Activated effector memory CD4-positive, alpha-beta T cell treated with Interleukin-2 at 50 U/mL for 16 hours (primary cell): Measurements from ENCODE around the gene CDH15.
"Not testable (repeated sequence)": the region's sequence is repeated elsewhere in the genome, so short reads cannot be mapped to it uniquely, and the experiment has no call there.

Source experiments
- DNase-seq: peaks from one replicate; pipeline ENCODE4 v3.0.0-alpha.2; 2020

The CDH15 gene

DNA sequence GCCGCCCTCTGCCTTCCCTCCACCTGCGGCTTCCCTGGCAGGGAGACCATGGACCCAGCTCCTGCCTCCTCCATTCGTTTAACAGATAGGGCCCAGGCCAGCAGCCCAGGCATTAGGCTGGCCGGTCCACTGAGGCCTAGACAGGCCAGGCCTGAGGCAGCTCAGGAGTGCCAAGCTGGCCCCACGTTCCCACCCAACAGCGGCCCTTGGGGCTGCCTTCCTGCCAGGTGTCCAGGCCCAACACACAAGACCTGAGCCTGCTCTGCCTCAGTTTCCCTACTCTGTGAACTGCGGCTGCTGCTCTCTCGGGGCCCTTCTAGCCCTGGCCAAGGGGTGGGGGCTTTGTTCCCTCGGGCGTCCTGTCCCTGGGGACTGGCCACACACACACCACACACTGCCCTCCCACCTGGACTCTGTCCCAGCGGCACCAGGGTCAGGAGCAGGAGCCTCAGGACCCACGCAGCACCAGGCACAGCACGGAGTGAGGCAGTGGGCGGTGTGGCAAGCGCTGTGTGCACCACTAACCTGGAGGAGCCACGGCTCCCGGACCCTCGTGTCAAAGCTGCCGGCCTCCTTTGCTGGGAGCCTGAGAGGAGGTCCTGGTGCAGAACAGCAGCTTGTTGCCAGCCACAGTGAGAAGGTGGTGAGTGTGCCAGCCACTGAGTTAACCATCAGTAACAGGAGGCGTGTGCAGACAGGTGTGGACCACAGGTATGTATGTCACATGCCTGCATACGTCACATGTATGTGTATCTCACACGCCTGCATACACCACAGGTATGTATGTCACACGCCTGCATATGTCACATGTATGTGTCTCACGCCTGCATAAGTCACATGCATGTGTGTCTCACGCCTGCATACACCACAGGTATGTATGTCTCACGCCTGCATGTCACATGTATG is 14.6 kb upstream of the CDH15 start:
- DNase-seq: no peak

- DNase-seq: no peak
Observed at GRCh38 chr16:89157778-89158177, 13.8 kb upstream of the CDH15 start.

DNA sequence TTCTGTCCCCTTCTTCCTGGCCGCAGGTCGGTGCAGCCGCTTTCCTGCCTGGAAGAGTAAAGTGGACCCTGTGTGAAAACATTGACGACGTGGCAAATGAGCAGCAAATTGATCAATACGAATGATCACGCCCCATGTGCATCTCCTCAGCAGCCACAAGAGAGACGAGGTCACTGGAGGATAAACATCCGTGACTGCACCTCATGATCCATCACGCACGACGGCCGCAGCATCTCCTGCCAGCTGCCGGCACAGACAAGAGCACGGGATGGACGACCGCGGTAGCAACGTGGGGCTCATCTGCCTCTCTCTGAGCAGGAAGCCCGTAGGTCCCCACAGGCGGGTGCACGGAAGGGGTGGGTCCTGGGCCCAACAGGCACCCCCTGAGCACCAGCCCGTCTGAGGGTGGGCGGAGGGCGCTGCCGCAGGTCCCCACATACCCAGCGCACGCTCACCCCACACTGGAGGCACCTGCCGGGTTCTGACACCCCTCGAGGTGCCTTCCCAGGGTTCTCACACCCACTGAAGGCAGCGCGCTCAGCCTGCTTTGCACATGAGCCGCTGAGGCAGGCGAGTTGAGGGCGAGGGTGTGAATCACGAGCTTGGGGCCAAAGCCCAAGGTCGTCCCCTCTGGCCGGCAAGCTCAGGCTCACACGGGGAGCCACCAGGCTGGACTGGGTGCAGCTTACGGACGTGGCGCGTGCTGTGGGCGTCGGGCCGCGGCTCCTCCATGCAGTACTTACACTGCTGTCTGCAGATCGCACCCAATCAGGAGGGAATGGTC is 12.3 kb upstream of the CDH15 start:
- no peak for DNase-seq

GRCh38 chr16:89159850-89160354 is 11.6 kb upstream of the CDH15 start:
- DNase-seq: no peak

- DNase-seq: no peak
Observed at GRCh38 chr16:89160977-89161701, 10.4 kb upstream of the CDH15 start.

DNA sequence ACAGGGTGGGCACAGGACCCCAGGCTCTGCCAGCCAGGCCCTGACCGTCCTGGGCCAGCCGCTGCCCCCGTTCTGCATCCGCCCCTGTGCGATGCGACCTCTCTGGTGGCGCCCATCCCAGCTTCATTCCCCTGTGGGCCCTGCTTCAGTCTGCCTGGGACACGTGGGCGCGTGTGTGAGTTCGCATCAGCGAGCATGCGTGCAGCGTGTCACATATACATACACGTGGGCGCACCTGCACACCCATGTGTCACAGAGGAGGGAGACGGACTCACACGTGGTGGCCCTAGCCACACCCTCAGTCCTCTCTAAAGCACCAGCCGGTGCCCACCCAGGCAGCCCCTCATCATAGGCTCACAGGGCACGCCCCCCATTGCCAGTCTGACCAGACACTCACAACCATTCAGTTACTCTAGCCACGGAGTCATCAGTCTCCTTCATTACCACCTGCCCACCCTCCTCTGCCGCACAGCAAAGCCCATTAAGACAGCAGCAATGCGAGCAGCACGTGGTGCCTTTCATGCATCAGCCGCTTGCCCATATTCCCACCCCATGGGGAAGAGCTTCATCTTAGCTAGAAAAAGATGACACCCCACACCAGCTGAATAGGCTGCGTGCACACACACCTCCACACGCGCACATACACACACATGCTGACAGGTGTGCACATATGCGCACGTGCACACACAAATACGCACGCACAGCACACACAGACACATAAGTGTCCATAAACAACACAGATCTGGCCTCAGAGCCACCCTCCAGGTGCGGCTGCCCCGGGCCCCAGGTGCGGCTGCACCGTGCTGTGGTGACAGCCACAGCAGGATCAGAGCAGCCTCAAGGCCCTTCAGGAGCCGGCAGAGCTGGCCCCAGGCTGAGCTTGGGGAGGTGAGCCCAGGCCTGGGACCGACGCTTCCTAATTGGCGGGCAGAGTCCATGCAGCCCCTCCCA is 9.5 kb upstream of the CDH15 start:
- no peak for DNase-seq

DNA sequence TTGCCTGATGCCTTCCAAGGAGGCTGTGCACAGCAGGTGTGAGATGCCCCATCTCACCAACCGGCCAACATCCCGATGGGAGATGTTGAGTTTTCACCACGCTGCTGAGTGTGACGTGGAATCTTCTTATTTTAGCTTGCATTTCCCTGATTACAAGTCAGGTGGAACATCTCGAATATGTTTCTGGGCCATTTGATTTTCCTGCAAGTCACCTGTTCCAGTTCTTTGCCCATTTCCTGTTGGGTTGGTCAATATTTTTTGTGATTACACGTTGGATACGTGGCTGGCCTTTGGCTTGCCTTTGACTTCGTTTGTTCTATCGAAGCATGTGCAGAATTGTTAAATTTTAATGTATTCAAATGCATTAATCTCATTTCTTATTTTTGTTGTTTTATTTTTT is 8.3 kb upstream of the CDH15 start:
- DNase-seq: no peak

DNA sequence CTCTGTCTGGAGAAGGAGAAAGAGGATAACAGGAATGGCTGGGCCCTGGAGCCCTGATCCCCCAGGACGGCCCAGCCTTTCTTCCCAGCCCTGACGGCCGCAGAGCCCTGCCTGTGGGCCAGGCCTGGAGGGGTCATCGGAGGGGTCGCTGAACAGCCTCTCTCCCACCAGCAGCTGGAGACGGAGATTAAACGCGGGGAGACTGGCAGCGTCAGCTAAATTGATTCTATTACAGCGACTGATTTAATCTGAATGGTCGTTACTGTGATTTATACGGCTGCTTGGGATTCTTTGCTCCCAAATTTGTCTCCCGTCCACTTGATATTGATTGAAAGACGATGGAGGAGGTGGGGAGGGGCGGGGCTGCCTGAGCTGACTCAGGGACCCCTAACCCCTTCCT is 7.1 kb upstream of the CDH15 start:
- no peak for DNase-seq

DNA sequence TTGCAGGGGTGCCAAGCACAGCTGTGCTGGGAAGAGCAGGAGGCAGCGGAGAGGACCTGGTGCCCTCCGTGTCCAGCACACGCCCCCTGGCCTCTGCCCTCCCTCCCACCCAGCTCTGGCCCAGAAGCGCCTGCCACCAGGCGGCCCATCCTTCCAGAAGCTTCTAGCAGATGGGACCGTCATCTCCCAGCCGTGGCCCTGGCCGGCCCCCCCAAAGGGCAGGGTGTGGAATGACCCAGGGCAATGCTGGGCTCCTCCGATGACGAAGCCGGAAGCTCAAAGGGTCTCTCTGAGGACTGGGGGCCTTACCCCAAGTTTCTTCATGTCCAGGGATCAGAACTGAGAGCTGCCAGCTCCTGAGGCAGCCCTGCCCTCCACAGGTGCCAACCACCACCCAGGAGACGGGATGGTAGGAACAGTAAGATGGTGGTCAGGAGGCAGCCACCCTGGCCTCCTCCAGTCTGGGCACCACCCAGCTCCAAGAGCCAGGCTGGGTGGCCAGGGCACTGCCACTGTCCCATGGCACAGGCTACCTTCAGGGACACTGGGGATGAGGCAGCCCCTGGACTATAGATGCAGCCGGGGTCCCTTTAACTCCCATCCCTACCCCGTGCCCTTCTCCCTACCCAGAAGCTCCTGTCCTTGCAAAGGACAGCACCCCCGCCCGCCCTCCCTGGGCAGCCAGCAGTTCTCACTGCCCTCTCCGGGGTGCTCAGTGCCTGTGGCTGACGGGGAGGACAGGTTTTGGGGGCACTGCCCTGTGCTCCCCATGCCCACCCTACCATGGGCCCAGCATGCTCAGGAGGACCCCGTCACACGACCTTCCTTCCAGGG is 6.5 kb upstream of the CDH15 start:
- no peak for DNase-seq

- not testable (repeated sequence) for DNase-seq
Observed at GRCh38 chr16:89165681-89165979, 5.9 kb upstream of the CDH15 start.

DNA sequence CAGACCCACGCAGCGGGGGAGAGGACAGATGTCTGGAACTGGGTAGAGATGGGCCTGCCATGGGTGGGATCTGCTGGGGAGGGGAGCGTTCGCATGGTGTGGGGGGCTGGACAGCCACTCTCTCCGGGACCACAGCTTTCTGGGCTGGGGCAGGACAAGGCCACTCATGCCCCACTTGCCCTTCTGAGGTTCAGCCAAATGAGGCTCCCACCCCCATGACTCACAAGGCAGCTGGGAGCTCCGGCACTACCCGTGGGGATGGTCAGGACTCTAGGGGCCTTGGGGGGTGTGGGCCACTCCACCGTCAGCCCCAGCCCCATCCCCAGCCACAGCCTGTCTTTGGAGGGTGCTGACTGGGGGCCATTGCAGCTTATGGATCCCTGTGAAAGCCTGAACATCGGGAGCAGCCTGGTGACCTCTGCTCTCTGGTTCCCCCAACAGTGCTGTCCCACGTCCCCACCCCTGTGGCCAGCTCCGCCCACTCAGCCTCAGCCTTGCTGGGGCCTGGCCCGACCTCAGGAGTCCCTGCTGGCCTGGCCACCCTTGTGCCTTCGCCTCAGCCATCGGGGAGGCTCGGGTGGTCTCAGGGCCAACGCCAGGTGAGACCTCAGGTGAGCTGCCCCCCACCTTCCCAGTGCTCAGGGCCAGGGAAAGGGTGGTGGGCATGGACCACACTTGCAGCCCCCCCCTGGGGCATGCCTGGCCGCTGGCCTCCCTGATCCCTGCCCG is 4.7 kb upstream of the CDH15 start:
- no peak for DNase-seq

DNA sequence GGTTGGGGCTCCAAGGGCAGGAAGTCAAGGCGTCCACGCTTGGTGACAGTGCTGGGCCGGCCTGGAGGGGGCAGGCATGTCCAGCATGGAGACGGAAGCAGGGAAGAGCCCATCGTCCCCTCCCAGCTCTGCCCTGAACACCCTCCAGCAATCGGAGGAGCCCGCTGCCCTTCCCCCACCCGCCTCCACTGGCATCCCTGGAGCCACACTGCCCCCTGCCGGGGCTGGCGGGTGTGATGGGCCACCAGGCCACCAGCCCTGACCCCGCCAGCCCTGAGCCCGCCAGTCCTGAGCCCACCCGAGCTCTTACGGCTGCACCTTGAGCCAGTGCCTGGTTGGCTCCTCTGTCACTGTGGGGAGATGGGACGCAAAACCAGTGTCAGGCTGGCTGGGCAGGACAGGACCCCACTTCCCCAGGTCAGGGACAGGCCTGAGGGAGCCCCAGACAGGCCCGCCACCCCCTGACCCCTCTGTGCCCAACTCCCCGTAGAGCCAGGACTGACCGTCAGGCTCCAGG is 4.1 kb upstream of the CDH15 start:
- peak; percentile 66 for DNase-seq

GRCh38 chr16:89168381-89169189 is 3.0 kb upstream of the CDH15 start:
- no peak for DNase-seq

DNA sequence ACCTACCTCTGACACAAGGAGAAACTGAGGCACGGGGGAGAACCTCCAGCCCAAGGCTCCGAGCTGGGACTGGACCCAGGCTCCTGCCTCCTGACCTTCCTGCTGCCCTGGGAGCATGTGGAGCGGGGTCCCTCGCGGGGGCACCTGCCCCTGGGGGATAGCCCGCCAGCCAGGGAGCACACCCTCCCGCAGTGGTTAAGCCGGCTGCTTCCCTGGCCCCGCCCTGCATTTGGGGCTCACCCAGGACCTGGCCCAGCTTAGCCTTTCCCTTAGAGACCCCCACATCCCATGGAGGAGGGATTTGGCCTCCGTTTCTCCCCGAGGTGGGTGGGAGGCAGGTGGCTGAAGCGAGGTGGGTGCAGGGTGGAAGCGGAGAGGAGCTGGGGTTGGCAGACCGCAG is 1.8 kb upstream of the CDH15 start:
- DNase-seq: no peak

- DNase-seq: no peak
Observed at GRCh38 chr16:89170346-89171215, 967 bp upstream of the CDH15 start.

DNA sequence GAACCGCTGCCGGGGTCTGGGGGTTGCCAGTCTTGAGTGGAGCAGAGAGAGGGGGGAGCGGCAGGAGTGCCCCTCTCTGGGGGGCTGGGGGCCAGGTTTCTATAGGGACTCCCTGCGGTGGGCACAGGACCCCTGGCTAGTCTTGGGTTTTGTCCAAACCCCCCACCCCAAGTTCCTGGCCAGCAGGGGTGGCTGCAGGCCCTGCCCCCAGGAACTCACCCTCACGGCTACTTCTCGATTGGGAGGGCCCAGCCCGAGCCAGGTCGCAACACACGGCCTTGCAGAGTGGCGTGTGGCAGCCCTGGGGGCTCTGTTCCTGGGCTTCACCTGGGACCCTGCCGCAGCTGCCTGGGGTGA is 601 bp downstream of the CDH15 start:
- DNase-seq: no peak

GRCh38 chr16:89172528-89173173 is 1.1 kb downstream of the CDH15 start:
- no peak for DNase-seq
